Adrenal gland (tissue), 5 donors: ENCODE measurements around the gene ANTKMT.

ENCODE experiments used
- CTCF ChIP-seq, 6 experiments: fragments of 450-650 bp in 4 of 6; fragments of 200-600 bp in 2 of 6; sonication (generic) in 1 of 6; IDR thresholded peaks; 1 replicate in 5 of 6; 2 replicates in 1 of 6; pipeline versions ENCODE4 v1.5.1 to v1.8.0; 2016 to 2021; ENCODE audit warnings: antibody characterized with exemption in 6 of 6, mild to moderate bottlenecking in 2 of 6, moderate library complexity in 1 of 6
- POLR2A ChIP-seq, 2 donors: fragments of 450-650 bp; IDR thresholded peaks; one replicate each; pipeline ENCODE4 v1.6.1; 2017; ENCODE audit warnings: antibody characterized with exemption in 2 of 2, mild to moderate bottlenecking in 2 of 2, moderate library complexity in 1 of 2
- donor health status: DM: no; HTN: no; CAD: no.

GRCh38 chr16:678858-679813 lies 41.8 kb upstream of the ANTKMT start:
- TF ChIP-seq POLR2A (IDR thresholded peaks at IDR 0.05) (peak; percentile 6 to 14), CTCF (IDR thresholded peaks at IDR 0.05) (no peak)
